GM19324 (cell line): Measurements from ENCODE around the gene IL1R1.
A peak's percentile ranks its signal among the peaks of the same experiment; 100 is the strongest.

Experiments used
- ATAC-seq: cut with Tn5 transposase; IDR thresholded peaks from one replicate; pipeline ENCODE4 v1.9.1; 2021; ENCODE audit warnings: mild to moderate bottlenecking, moderate library complexity; ENCODE audit not compliant: unreplicated experiment, low FRiP score

IL1R1 gene

GRCh38 chr2:102137138-102137537 is 5.4 kb upstream of the IL1R1 start:
- no peak for ATAC-seq

GRCh38 chr2:102138331-102138730 is 4.2 kb upstream of the IL1R1 start:
- no peak for ATAC-seq

- no peak for ATAC-seq
Measured at GRCh38 chr2:102139851-102140250, 2.7 kb upstream of the IL1R1 start.

GRCh38 chr2:102140377-102140776 is 2.2 kb upstream of the IL1R1 start:
- ATAC-seq: no peak

- ATAC-seq: no peak
Measured at GRCh38 chr2:102141011-102141943, 1.3 kb upstream of the IL1R1 start.

GRCh38 chr2:102142829-102143449 is 393 bp downstream of the IL1R1 start:
- peak; percentile 21 for ATAC-seq

- ATAC-seq: no peak
Measured at GRCh38 chr2:102143450-102143985, 972 bp downstream of the IL1R1 start.

- no peak for ATAC-seq
Measured at GRCh38 chr2:102144128-102144527, 1.6 kb downstream of the IL1R1 start.

GRCh38 chr2:102145107-102145506 is 2.6 kb downstream of the IL1R1 start:
- ATAC-seq: no peak

GRCh38 chr2:102145934-102146333 is 3.4 kb downstream of the IL1R1 start:
- no peak for ATAC-seq

GRCh38 chr2:102147935-102148334 is 5.4 kb downstream of the IL1R1 start:
- ATAC-seq: no peak

GRCh38 chr2:102149243-102149642 is 6.7 kb downstream of the IL1R1 start:
- ATAC-seq: no peak

GRCh38 chr2:102149644-102150455 is 7.3 kb downstream of the IL1R1 start:
- ATAC-seq: no peak

- no peak for ATAC-seq
Measured at GRCh38 chr2:102154364-102154763, 11.8 kb downstream of the IL1R1 start.

- no peak for ATAC-seq
Measured at GRCh38 chr2:102154946-102155702, 12.6 kb downstream of the IL1R1 start.

- no peak for ATAC-seq
Measured at GRCh38 chr2:102155703-102156515, 13.4 kb downstream of the IL1R1 start.

GRCh38 chr2:102158011-102158755 is 15.6 kb downstream of the IL1R1 start:
- no peak for ATAC-seq

GRCh38 chr2:102159295-102159694 is 16.7 kb downstream of the IL1R1 start:
- ATAC-seq: no peak
